Measurements from ENCODE around the gene ZNF423. TPM values are rescaled to one million over a fixed set of nuclear protein-coding genes. Genes with fewer than 3 reads are reported as not detected.

ZNF423 gene
- total RNA-seq, 4 donors from 2014 or later, result 1.4 to 20.6 (median 4.7) TPM

GRCh38 chr16:49867234-49867633 is 11.3 kb upstream of the ZNF423 start:
- no peak overlapping the region for H3K4me3 ChIP-seq
- no peaks in the 10 kb centered on the region for H3K4me1 ChIP-seq
- no peaks in the 10 kb centered on the region for H3K27me3 ChIP-seq
- no peaks in the 10 kb centered on the region for H3K9me3 ChIP-seq
- no peaks in the 10 kb centered on the region for H3K36me3 ChIP-seq
- H3K27ac ChIP-seq, result no peak overlapping the region
- TF ChIP-seq POLR2A (IDR thresholded peaks at IDR 0.05) (no peak), CTCF (IDR thresholded peaks at IDR 0.05) (no peak)
- DNase-seq, result no peak

DNA sequence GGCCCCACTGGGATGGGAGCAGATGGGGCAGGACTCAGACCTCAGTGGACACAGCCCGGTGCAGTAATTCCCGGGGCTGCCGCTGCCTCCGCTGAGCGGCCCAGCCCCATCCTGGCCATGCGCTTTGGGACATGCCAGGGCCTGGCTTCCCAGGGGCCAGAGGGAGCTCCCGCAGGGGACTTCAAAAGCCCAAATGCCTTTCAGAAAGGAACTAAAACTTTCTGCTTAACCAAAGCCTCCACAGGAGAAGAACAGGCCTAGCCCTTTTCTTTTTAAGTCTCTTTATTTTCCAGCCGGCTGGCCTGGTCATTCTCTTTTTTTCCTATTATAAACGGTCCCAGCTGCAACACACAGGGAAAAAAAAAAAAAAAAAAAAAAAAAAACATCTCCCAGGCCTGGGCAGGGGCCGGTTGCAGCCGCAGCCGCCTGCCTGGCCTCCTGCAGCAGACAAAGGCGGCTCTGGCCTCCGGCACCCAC is 10.7 kb upstream of the ZNF423 start:
- H3K27me3 ChIP-seq, result no peaks in the 10 kb centered on the region
- H3K36me3 ChIP-seq, result no peaks in the 10 kb centered on the region
- no peak overlapping the region for H3K27ac ChIP-seq
- H3K4me3 ChIP-seq, result no peak overlapping the region
- no peaks in the 10 kb centered on the region for H3K9me3 ChIP-seq
- no peak for DNase-seq
- TF ChIP-seq CTCF (IDR thresholded peaks at IDR 0.05), result no peak
- TF ChIP-seq POLR2A (IDR thresholded peaks at IDR 0.05), result no peak
- H3K4me1 ChIP-seq, result no peaks in the 10 kb centered on the region

GRCh38 chr16:49862694-49863093 is 6.8 kb upstream of the ZNF423 start:
- H3K4me3 ChIP-seq, result no peak overlapping the region
- no peaks in the 10 kb centered on the region for H3K27me3 ChIP-seq
- H3K27ac ChIP-seq, result no peak overlapping the region

DNA sequence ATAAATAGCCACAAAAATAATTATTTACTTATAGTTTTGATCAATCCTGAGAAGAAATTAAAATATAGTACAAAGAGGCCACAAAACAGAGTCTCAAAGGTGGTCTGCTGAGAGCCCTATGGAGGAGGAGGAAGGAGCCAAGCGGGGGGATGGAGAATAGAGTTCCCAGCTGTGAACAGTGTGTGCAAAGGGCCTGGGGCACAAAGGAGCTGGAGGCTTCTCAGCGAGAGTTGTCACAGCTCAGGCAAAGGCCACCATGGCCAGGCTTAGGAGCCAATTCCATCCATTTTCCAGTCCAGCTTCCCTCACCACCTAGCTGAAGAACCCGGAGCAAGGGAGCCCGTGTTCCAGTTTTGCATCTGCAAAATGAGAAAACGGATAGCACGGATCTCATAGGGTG is 5.4 kb upstream of the ZNF423 start:
- H3K36me3 ChIP-seq, result no peaks in the 10 kb centered on the region
- peaks cover 0 to 21% (median 5%) of the 10 kb centered on the region in 4 donors for H3K4me1 ChIP-seq
- H3K9me3 ChIP-seq, result no peaks in the 10 kb centered on the region
- no peak overlapping the region for H3K4me3 ChIP-seq
- H3K27me3 ChIP-seq, result no peaks in the 10 kb centered on the region
- TF ChIP-seq POLR2A (IDR thresholded peaks at IDR 0.05) (no peak), CTCF (IDR thresholded peaks at IDR 0.05) (no peak)
- no peak for DNase-seq
- no peak overlapping the region for H3K27ac ChIP-seq

More at GRCh38 chr16:49862694-49863093, 6.8 kb upstream of the ZNF423 start:
- H3K4me1 ChIP-seq, result peaks cover 0 to 15% (median 5%) of the 10 kb centered on the region in 4 donors
- TF ChIP-seq POLR2A (IDR thresholded peaks at IDR 0.05) (no peak), CTCF (IDR thresholded peaks at IDR 0.05) (no peak)
- no peak for DNase-seq
- H3K9me3 ChIP-seq, result no peaks in the 10 kb centered on the region
- no peaks in the 10 kb centered on the region for H3K36me3 ChIP-seq

GRCh38 chr16:49860593-49860992 is 4.7 kb upstream of the ZNF423 start:
- no peak for DNase-seq
- no peaks in the 10 kb centered on the region for H3K9me3 ChIP-seq

More at GRCh38 chr16:49860593-49860992, 4.7 kb upstream of the ZNF423 start:
- Histone ChIP-seq H3K36me3 (no peaks in the 10 kb centered on the region), H3K27ac (no peak overlapping the region), H3K27me3 (no peaks in the 10 kb centered on the region), H3K4me1 (peaks cover 0 to 23% (median 5%) of the 10 kb centered on the region in 4 donors), H3K4me3 (no peak overlapping the region)
- TF ChIP-seq CTCF (IDR thresholded peaks at IDR 0.05), result no peak
- TF ChIP-seq POLR2A (IDR thresholded peaks at IDR 0.05), result no peak

Measured in Peyer's patch (tissue), 4 donors.